HG03432 (cell line): ENCODE results near the gene MAP3K1.

Experiments used
- ATAC-seq: cut with Tn5 transposase; IDR thresholded peaks from one replicate; pipeline ENCODE4 v1.9.1; 2021; ENCODE audit warnings: mild to moderate bottlenecking, moderate library complexity; ENCODE audit not compliant: unreplicated experiment

MAP3K1 gene

DNA sequence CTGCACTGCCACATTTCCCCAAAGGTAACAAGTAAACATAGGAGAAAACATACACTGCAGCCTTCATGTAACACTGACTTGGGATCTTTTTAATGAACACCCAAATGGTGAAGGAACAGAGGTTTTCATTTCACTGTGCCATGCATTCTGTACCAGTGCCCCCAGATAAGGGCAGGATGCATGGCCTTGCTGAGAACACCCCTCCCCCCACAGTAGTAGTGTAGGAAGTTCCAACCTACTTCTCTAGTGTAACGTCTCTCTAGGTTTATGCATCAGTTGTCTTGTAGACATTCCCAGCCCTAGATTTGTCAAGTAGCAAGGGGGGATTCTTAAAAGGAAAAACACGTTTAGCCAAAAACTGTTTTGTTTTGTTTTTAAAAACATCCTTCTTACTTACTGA, 29.9 kb downstream of the MAP3K1 start:
- no peak for ATAC-seq

GRCh38 chr5:56845904-56846480, 30.6 kb downstream of the MAP3K1 start:
- ATAC-seq = no peak

GRCh38 chr5:56848206-56848605, 32.9 kb downstream of the MAP3K1 start:
- ATAC-seq = no peak

DNA sequence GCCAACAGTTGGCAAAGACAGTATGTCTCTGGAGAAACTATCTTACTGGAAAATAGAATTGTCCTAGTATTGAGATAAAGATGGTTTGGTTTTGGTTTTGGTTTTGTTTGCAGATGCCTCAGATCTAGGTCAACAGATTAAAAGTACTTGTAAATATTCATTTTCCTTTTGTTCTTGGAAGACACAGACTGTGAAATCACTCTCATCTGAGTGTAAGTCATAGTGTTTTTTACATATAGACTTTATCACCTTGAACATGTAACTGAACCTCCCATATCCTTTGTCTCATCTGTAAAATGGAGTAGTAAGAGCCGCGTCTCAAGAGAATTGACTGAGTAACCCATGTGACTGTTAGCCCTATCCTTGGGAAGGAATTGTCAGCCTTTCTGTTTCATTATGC, 34.3 kb downstream of the MAP3K1 start:
- no peak for ATAC-seq

DNA sequence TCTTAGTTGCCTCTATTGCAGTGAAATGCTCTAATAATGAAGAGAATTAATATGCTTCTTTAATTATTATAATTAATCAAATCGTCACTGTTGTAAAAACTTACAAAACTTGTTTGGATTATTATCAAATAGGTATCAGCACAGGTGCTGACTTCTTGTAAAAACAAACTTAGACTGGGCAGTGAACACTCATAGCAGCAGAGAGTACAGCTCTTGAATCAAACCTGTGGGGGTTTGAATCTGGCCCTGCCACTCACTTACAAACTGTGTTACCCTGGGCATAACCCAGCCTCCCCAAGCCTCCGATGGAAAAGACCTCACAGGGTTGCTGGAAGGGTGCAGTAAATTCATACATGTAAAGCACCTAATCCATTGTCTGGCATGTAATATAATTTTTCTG, 35.1 kb downstream of the MAP3K1 start:
- no peak for ATAC-seq

GRCh38 chr5:56851258-56851941, 36.1 kb downstream of the MAP3K1 start:
- ATAC-seq = no peak

- no peak for ATAC-seq
Measured at GRCh38 chr5:56852228-56853000, 37.1 kb downstream of the MAP3K1 start.

GRCh38 chr5:56853698-56854097, 38.3 kb downstream of the MAP3K1 start:
- no peak for ATAC-seq

DNA sequence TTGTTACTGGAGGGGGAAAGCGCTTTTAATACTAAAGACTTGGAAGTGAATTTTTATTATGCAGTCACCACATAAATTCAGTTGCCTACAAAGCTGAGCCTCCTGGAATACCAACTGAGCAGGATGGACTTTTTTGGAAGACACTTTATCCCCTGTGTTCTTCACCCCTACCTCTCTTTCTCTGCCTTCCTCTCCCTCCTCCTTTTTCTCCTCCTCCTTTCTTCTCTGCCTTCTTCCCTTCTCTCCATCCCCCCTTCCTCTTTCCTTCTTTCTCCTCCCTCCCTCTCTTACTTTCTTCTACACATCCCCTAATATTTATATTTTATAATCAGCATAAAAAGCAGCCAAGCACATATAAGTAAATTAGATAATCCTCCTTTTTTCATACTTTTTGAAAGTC, 39.6 kb downstream of the MAP3K1 start:
- no peak for ATAC-seq

GRCh38 chr5:56856541-56857178, 41.3 kb downstream of the MAP3K1 start:
- no peak for ATAC-seq

DNA sequence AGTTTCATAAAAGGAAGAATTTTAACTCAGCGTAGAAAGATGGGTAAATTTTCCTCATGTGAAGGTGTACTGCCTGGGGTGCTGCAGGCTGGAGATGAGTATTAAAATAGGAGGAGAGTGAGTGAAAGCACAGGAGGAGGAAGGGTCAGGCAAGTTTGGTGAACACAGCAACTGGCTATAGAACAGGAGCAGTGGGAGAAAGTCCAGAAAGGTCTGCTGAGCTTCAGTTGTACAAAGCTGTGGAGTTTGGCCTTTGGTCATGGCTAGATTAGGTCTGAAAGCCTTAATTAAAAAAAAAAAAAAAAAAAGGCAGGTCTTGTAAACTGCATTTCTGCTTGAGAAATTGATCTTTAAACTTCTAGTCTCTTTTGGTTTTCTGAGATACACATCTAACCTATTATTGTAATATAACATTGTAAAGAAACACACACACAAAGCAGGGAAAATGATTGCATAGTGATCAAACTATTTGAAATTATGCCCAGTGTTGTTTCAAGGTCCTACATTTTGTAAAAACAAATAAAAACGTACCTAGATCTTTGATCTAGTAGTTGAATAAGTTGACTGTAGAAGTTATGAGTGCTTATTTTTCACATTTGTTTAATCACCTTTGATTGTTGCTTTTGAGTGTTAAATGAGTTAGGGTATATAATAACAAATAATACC, 43.6 kb downstream of the MAP3K1 start:
- no peak for ATAC-seq

DNA sequence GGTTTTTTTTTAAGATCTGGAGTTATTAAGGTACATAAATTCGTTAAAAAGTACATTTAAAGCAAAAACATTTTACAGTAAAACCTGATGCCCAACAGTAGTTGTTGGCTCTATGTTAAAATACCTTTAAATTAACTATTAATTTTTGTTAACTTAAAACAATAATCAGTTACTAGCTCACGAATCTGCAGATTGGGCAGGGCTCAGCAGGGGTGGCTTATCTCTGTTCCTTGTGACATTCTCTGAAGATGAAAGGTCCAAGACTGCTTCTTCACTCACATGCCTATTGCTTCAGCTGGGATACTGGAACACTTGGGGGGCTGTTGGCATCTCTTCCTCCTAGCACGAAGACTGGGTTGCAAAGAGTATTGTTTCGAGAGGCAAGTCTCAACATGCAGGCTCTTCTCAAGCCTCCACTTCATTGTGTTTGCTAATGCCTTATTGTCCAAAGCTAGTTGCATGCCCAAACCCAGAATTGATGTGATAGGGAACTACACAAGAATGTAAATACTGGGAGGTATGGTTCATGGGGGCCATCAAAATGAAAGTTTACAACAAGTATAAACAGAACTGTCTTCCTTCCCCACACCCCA, 46.6 kb downstream of the MAP3K1 start:
- ATAC-seq = no peak

DNA sequence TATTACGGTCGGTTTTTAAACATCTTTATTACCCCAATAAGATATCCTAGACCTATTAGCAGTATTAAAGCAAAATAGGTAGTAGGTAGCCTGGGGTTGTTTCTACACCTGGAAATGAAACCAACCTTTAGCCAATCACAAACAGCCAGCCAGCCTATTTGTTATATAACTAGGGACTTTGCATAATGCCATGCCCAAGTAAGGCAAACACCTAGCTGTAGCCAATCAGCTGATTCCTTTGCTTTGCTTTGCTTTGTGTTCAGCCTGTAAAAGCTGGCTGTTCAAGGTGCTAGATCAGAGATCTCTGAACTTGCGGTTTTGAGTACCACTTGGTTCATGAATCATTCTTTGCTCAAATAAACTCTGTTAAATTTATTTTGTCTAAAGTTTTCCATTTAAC, 47.6 kb downstream of the MAP3K1 start:
- no peak for ATAC-seq

DNA sequence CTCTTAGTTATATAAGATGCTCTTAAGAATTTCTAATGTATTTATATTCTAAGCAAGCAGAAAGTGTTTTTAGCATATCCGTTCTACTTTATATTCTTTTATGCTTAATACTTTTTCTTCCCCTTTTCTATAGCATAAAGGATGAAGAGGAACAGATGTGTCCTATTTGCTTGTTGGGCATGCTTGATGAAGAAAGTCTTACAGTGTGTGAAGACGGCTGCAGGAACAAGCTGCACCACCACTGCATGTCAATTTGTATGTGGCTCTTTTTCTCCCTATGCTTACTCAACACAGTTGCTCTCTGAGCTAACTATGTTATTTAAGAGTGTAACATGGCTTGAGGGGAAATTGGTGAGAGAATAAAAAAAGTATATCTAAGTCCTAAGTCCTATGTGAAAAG, 56.4 kb downstream of the MAP3K1 start:
- no peak for ATAC-seq

- ATAC-seq = no peak
Measured at GRCh38 chr5:56873056-56873455, 57.7 kb downstream of the MAP3K1 start.

DNA sequence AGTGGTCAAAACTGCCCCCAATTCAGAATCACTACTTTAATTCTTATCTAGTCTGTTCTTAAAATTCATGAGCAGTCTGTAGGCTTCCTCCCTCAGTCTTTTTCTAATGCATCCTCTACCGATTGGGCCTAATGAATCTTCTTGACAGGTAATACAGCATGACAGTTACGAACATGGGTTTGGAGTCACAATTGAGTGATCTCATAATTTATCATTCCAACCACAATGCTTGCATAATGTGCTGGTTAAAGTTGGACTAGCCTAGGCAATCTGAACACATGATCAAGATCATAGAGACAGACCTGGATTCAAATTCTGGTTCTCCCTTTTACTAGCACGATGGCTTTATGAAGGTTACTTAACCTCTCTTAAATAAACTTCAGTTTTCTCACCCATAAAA, 61.0 kb downstream of the MAP3K1 start:
- no peak for ATAC-seq

- no peak for ATAC-seq
Measured at GRCh38 chr5:56881571-56881970, 66.2 kb downstream of the MAP3K1 start.

DNA sequence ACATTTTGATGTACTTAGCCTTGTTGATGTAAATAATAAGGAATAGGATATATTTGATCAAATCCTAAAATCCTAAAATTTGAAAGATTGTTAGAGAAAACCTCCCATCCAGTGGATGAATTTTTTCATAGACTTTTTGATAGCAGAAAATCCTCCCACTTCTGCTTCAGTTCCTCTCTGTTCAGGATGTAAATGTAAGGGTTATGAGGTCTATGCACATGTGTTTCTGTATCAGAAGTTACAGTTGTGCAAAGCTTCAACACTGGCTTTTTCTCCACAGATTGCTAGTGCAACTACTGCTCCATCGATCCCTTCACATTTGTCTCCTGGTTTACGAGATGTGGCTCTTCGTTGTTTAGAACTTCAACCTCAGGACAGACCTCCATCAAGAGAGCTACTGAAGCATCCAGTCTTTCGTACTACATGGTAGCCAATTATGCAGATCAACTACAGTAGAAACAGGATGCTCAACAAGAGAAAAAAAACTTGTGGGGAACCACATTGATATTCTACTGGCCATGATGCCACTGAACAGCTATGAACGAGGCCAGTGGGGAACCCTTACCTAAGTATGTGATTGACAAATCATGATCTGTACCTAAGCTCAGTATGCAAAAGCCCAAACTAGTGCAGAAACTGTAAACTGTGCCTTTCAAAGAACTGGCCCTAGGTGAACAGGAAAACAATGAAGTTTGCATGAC, 78.1 kb downstream of the MAP3K1 start:
- ATAC-seq = no peak

- ATAC-seq = no peak
Measured at GRCh38 chr5:56896763-56897162, 81.4 kb downstream of the MAP3K1 start.

DNA sequence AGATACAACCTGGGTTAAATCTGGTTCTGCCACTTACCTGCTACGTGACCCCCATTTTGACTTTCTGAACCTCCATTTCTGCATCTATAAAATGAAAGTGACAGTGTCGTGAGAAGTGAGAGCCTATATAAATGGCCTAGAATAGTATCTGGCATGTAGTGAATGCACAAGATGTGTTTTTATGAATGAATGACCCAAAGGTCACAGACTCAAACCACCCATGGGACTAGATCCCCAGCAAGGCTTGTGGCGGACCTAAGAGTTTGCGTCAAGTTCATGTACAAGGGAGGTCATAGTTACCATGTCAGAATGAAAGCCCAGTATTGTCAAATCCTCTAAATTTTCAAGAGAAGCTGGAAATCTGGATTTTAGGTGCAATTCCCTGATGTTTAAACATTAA, 82.9 kb downstream of the MAP3K1 start:
- no peak for ATAC-seq
